H9 (cell line): Measurements from ENCODE around the gene IKZF1. TPM values are rescaled to one million over a fixed set of nuclear protein-coding genes. Genes with fewer than 3 reads are reported as not detected.

Experiments
- DNase-seq: peaks from one replicate; pipeline ENCODE4 v3.0.0-alpha.2; 2017
- H2AFZ ChIP-seq: one replicate; pipeline ENCODE4 v1.6.1; 2013; ENCODE audit warnings: mild to moderate bottlenecking, low read length, control low read depth, moderate library complexity
- H2AK5ac ChIP-seq: 2 replicates; pipeline ENCODE4 v1.6.1; 2013; ENCODE audit warnings: low read length, control low read depth, mixed read lengths; ENCODE audit not compliant: insufficient read length
- H2BK120ac ChIP-seq: one replicate; pipeline ENCODE4 v1.6.1; 2013; ENCODE audit warnings: low read depth, mild to moderate bottlenecking, low read length, control low read depth, inconsistent platforms; ENCODE audit not compliant: poor library complexity, severe bottlenecking
- H2BK12ac ChIP-seq: 2 replicates; pipeline ENCODE4 v1.6.1; 2013; ENCODE audit warnings: low read length, control low read depth, mixed read lengths, low read depth; ENCODE audit not compliant: insufficient read length
- H2BK15ac ChIP-seq: 2 replicates; pipeline ENCODE4 v1.6.1; 2013; ENCODE audit warnings: low read depth, low read length, control low read depth
- H2BK20ac ChIP-seq: one replicate; pipeline ENCODE4 v1.6.1; 2013; ENCODE audit warnings: low read depth, mild to moderate bottlenecking, low read length, control low read depth, inconsistent platforms; ENCODE audit not compliant: poor library complexity, severe bottlenecking
- H2BK5ac ChIP-seq: 2 replicates; pipeline ENCODE4 v1.6.1; 2013; ENCODE audit warnings: low read length, control low read depth, mixed read lengths; ENCODE audit not compliant: insufficient read length
- H3K14ac ChIP-seq: 2 replicates; pipeline ENCODE4 v1.6.1; 2013; ENCODE audit warnings: low read length, control low read depth; ENCODE audit not compliant: insufficient read depth
- H3K18ac ChIP-seq: 2 replicates; pipeline ENCODE4 v1.6.1; 2013; ENCODE audit warnings: low read depth, mild to moderate bottlenecking, mixed read lengths, low read length, control low read depth; ENCODE audit not compliant: insufficient read length
- H3K23ac ChIP-seq: 2 replicates; pipeline ENCODE4 v1.6.1; 2013; ENCODE audit warnings: low read length, control low read depth, mixed read lengths, low read depth; ENCODE audit not compliant: insufficient read length
- H3K23me2 ChIP-seq: 2 replicates; pipeline ENCODE4 v1.6.1; 2013; ENCODE audit warnings: low read depth, mild to moderate bottlenecking, mixed read lengths, low read length, control low read depth; ENCODE audit not compliant: insufficient read length, poor library complexity, severe bottlenecking
- H3K27ac ChIP-seq: 2 replicates; pipeline ENCODE4 v1.5.1; 2013; ENCODE audit warnings: low read length, control low read depth, mixed read lengths, low read depth; ENCODE audit not compliant: insufficient read length
- H3K27me3 ChIP-seq: 2 replicates; pipeline ENCODE4 v1.6.1; 2013; ENCODE audit warnings: low read length, control low read depth, inconsistent platforms; ENCODE audit not compliant: insufficient read depth
- H3K4ac ChIP-seq: 2 replicates; pipeline ENCODE4 v1.6.1; 2013; ENCODE audit warnings: low read depth, mild to moderate bottlenecking, control low read depth, inconsistent platforms, low read length, moderate library complexity
- H3K4me1 ChIP-seq: 2 replicates; pipeline ENCODE4 v1.6.1; 2013; ENCODE audit warnings: low read length, control low read depth, inconsistent platforms; ENCODE audit not compliant: insufficient read depth
- H3K4me2 ChIP-seq: 2 replicates; pipeline ENCODE4 v1.6.1; 2013; ENCODE audit warnings: low read length, control low read depth, mixed read lengths; ENCODE audit not compliant: insufficient read length, insufficient read depth
- H3K56ac ChIP-seq: 2 replicates; pipeline ENCODE4 v1.6.1; 2013; ENCODE audit warnings: low read depth, mild to moderate bottlenecking, mixed read lengths, low read length, control low read depth; ENCODE audit not compliant: insufficient read length
- H3K79me1 ChIP-seq: 2 replicates; pipeline ENCODE4 v1.6.1; 2013; ENCODE audit warnings: low read depth, mild to moderate bottlenecking, moderate library complexity, low read length, control low read depth, inconsistent platforms; ENCODE audit not compliant: insufficient read depth, poor library complexity, severe bottlenecking
- H3K79me2 ChIP-seq: 2 replicates; pipeline ENCODE4 v1.6.1; 2013; ENCODE audit warnings: low read length, control low read depth, inconsistent platforms; ENCODE audit not compliant: insufficient read depth
- H3K9ac ChIP-seq: 2 replicates; pipeline ENCODE4 v1.6.1; 2013; ENCODE audit warnings: low read length, control low read depth, mixed read lengths; ENCODE audit not compliant: insufficient read length; ENCODE audit errors: extremely low read depth
- H3K9me3 ChIP-seq: one replicate; pipeline ENCODE4 v1.6.1; 2013; ENCODE audit warnings: low read depth, low read length, inconsistent platforms; ENCODE audit not compliant: control insufficient read depth
- H3T11ph ChIP-seq: one replicate; pipeline ENCODE4 v1.6.1; 2013; ENCODE audit warnings: mild to moderate bottlenecking, low read length, control low read depth, inconsistent platforms
- H4K20me1 ChIP-seq: one replicate; pipeline ENCODE4 v1.6.1; 2013; ENCODE audit not compliant: control insufficient read depth, insufficient read length, insufficient read depth
- H4K5ac ChIP-seq: 2 replicates; pipeline ENCODE4 v1.6.1; 2013; ENCODE audit warnings: low read depth, mild to moderate bottlenecking, mixed read lengths, low read length, control low read depth; ENCODE audit not compliant: insufficient read length
- H4K8ac ChIP-seq: replicated peaks from 2 replicates; pipeline ENCODE4 v1.6.1; 2013; ENCODE audit warnings: low read length, control low read depth, mixed read lengths, low read depth; ENCODE audit not compliant: insufficient read length
- H4K91ac ChIP-seq: 2 replicates; pipeline ENCODE4 v1.6.1; 2013; ENCODE audit warnings: low read depth, mild to moderate bottlenecking, moderate library complexity, mixed read lengths, low read length, control low read depth; ENCODE audit not compliant: insufficient read length
- H3K27ac Mint-ChIP-seq, 3 experiments: 2 replicates in 2 of 3; 3 replicates in 1 of 3; pipeline ENCODE4 v1.8.0; 2020 to 2021; ENCODE audit warnings: mixed read lengths in 3 of 3, mild to moderate bottlenecking in 1 of 3, moderate library complexity in 1 of 3
- H3K27me3 Mint-ChIP-seq: 2 replicates; pipeline ENCODE4 v1.8.0; 2021; ENCODE audit warnings: low read depth, mild to moderate bottlenecking, moderate library complexity, mixed read lengths
- H3K36me3 Mint-ChIP-seq, 3 experiments: 2 replicates in 2 of 3; 3 replicates in 1 of 3; pipeline ENCODE4 v1.8.0; 2020 to 2021; ENCODE audit warnings: low read depth in 3 of 3, mixed read lengths in 3 of 3; ENCODE audit not compliant: insufficient read depth in 1 of 3
- H3K4me1 Mint-ChIP-seq, 2 experiments: 2 replicates each; pipeline ENCODE4 v1.8.0; 2020; ENCODE audit warnings: mixed read lengths in 2 of 2
- H3K4me3 Mint-ChIP-seq, 2 experiments: 2 replicates in 1 of 2; 3 replicates in 1 of 2; pipeline ENCODE4 v1.8.0; 2020 to 2021; ENCODE audit warnings: mild to moderate bottlenecking in 2 of 2, mixed read lengths in 2 of 2, moderate library complexity in 1 of 2
- H3K9me3 Mint-ChIP-seq, 2 experiments: 2 replicates in 1 of 2; 3 replicates in 1 of 2; pipeline ENCODE4 v1.8.0; 2020; ENCODE audit warnings: mild to moderate bottlenecking in 2 of 2, mixed read lengths in 2 of 2, moderate library complexity in 1 of 2
- WGBS: extraction: QIAGEN DNeasy Blood & Tissue Kit; methylation state at CpG from one replicate; pipeline ENCODE4 v1.1.7; 2013; ENCODE audit warnings: missing lambda C conversion rate, low lambda C conversion rate, mixed read lengths; ENCODE audit not compliant: insufficient read length; ENCODE audit errors: extremely low coverage; 5-methylcytosine and 5-hydroxymethylcytosine counted together
- total RNA-seq: library from RNA; stranded (reverse); gene quantifications from 2 replicates; pipeline ENCODE4 v1.2.1, GENCODE V29; 2021
- TF ChIP-seq, protein P1 (sequence below): fragments of 200-600 bp; sonication (generic); conservative IDR thresholded peaks from 3 replicates; pipeline ENCODE4 v1.8.0; 2021; ENCODE audit warnings: antibody characterized with exemption, mild to moderate bottlenecking

Gene IKZF1
- total RNA-seq, 1 experiment from 2014 or later = 0.98 TPM

DNA sequence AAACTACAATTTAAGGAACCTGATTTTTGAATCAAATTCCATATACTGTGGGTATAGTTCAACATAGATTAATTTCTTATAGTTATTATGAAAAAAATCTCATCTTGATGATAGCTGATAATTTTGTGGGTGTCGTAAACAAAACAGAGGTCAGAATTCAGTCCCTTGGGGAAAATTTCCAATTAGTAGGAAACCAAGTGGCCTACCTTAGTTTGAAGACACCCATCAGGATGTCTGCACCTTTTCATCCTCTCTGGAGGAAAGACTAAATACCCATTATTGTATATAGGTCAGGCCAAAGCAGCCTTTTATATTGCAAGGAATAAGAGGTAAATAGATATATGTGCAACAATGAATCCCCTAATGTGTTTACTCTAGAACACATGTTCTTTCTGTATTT lies 6.4 kb downstream of the IKZF1 start:
- no peak overlapping the region for H2BK5ac ChIP-seq
- H3K79me2 ChIP-seq = no peaks in the 10 kb centered on the region
- H3K79me1 ChIP-seq = no peaks in the 10 kb centered on the region
- no peaks in the 10 kb centered on the region for H3K23me2 ChIP-seq
- no peaks in the 10 kb centered on the region; the same call in 1 of the 2 replicates for H3K4me1 ChIP-seq
- H3K9ac ChIP-seq = no peak overlapping the region
- no peak overlapping the region for H3K18ac ChIP-seq
- Mint-ChIP-seq H3K4me3 (no peak overlapping the region), H3K27ac (no peak overlapping the region), H3K4me1 (peaks cover 41 to 52% of the 10 kb centered on the region in 2 experiments), H3K9me3 (no peaks in the 10 kb centered on the region; a peak in 2 of 5 replicates), H3K27me3 (peaks cover 32% of the 10 kb centered on the region), H3K36me3 (no peaks in the 10 kb centered on the region)
- H3K9me3 ChIP-seq = no peaks in the 10 kb centered on the region
- no peak overlapping the region for H3K4ac ChIP-seq
- no peak overlapping the region for H2BK12ac ChIP-seq
- H4K5ac ChIP-seq = no peak overlapping the region
- no peak overlapping the region for H2AK5ac ChIP-seq
- H4K91ac ChIP-seq = no peak overlapping the region
- no peak overlapping the region for H3T11ph ChIP-seq
- no peak overlapping the region for H3K14ac ChIP-seq
- H3K56ac ChIP-seq = no peak overlapping the region
- TF ChIP-seq, protein P1, sequence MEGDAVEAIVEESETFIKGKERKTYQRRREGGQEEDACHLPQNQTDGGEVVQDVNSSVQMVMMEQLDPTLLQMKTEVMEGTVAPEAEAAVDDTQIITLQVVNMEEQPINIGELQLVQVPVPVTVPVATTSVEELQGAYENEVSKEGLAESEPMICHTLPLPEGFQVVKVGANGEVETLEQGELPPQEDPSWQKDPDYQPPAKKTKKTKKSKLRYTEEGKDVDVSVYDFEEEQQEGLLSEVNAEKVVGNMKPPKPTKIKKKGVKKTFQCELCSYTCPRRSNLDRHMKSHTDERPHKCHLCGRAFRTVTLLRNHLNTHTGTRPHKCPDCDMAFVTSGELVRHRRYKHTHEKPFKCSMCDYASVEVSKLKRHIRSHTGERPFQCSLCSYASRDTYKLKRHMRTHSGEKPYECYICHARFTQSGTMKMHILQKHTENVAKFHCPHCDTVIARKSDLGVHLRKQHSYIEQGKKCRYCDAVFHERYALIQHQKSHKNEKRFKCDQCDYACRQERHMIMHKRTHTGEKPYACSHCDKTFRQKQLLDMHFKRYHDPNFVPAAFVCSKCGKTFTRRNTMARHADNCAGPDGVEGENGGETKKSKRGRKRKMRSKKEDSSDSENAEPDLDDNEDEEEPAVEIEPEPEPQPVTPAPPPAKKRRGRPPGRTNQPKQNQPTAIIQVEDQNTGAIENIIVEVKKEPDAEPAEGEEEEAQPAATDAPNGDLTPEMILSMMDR = no peak
- no peak overlapping the region for H4K8ac ChIP-seq
- H3K27me3 ChIP-seq = no peaks in the 10 kb centered on the region; the same call in 1 of the 2 replicates
- H3K27ac ChIP-seq = no peak overlapping the region
- no peak overlapping the region for H2BK120ac ChIP-seq
- no peak overlapping the region for H2AFZ ChIP-seq
- no peaks in the 10 kb centered on the region for H4K20me1 ChIP-seq
- H3K4me2 ChIP-seq = no peak overlapping the region
- no peak overlapping the region for H2BK15ac ChIP-seq
- H2BK20ac ChIP-seq = no peak overlapping the region
- H3K23ac ChIP-seq = no peak overlapping the region
- DNase-seq = no peak
- no CpG with 5 or more reads among the region's 1 CpG for WGBS
